Measurements from ENCODE around the gene ERVW-1. TPM values are rescaled to one million over a fixed set of nuclear protein-coding genes. Genes with fewer than 3 reads are reported as not detected.

Gene ERVW-1
- total RNA-seq, 4 donors from 2014 or later = not detected

DNA sequence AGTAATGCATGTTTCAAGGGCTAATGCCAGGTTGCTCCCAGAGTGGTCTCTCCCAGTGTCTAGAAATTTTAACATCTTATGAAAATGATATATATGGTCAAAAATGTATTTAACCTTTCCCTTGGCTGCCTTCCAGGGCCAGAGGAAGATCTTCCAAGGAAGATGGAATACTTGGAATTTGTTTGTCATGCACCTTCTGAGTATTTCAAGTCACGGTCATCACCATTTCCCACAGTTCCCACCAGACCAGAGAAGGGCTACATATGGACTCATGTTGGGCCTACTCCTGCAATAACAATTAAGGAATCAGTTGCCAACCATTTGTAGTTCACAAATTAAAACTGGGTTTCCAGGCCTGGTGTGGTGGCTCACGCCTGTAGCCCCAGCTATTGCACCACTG, 21.5 kb downstream of the ERVW-1 start:
- Histone ChIP-seq H3K4me1 (peaks cover 0 to 9% (median 0%) of the 10 kb centered on the region in 3 donors), H3K4me3 (no peak overlapping the region), H3K27me3 (no peaks in the 10 kb centered on the region), H3K36me3 (peaks cover 5 to 75% (median 24%) of the 10 kb centered on the region in 3 donors), H3K27ac (no peak overlapping the region), H3K9me3 (no peaks in the 10 kb centered on the region)
- 85 to 100% methylated on average over 2 of the region's 2 CpGs for WGBS, 2 donors
- TF ChIP-seq POLR2A (IDR thresholded peaks at IDR 0.05) = no peak
- TF ChIP-seq, protein P1, sequence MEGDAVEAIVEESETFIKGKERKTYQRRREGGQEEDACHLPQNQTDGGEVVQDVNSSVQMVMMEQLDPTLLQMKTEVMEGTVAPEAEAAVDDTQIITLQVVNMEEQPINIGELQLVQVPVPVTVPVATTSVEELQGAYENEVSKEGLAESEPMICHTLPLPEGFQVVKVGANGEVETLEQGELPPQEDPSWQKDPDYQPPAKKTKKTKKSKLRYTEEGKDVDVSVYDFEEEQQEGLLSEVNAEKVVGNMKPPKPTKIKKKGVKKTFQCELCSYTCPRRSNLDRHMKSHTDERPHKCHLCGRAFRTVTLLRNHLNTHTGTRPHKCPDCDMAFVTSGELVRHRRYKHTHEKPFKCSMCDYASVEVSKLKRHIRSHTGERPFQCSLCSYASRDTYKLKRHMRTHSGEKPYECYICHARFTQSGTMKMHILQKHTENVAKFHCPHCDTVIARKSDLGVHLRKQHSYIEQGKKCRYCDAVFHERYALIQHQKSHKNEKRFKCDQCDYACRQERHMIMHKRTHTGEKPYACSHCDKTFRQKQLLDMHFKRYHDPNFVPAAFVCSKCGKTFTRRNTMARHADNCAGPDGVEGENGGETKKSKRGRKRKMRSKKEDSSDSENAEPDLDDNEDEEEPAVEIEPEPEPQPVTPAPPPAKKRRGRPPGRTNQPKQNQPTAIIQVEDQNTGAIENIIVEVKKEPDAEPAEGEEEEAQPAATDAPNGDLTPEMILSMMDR (IDR thresholded peaks at IDR 0.05) = no peak
- no peak for DNase-seq
- intact Hi-C loops (cut with DNase I) = no loop called here

DNA sequence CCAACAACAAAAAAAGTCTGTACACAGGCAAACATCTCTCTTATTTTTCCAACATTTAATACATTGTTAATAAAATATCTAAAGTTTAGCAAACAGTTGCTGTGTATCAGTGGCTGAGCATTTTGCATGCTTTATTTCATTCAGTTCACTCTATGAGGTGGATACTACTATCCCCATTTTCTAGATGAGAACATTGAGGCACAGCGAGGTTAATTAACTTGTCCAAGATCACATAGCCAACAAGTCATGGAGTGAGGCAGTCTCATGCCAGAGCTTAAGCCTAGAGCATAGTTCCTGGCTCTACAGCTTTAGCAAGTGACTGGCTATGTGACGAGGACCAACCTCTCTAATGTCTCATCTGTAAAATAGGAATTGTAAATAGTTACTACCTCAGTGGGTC, 26.1 kb downstream of the ERVW-1 start:
- TF ChIP-seq POLR2A (IDR thresholded peaks at IDR 0.05) = no peak
- TF ChIP-seq, protein P1 (IDR thresholded peaks at IDR 0.05) = no peak
- no peaks in the 10 kb centered on the region for H3K9me3 ChIP-seq
- intact Hi-C loops (cut with DNase I) = no loop called here
- H3K27ac ChIP-seq = no peak overlapping the region
- no peaks in the 10 kb centered on the region for H3K27me3 ChIP-seq
- DNase-seq = no peak
- peaks cover 0 to 26% (median 0%) of the 10 kb centered on the region in 3 donors for H3K4me1 ChIP-seq
- 90 to 91% methylated on average over 2 of the region's 2 CpGs for WGBS, 2 donors
- H3K4me3 ChIP-seq = no peak overlapping the region
- peaks cover 5 to 68% (median 18%) of the 10 kb centered on the region in 3 donors for H3K36me3 ChIP-seq

DNA sequence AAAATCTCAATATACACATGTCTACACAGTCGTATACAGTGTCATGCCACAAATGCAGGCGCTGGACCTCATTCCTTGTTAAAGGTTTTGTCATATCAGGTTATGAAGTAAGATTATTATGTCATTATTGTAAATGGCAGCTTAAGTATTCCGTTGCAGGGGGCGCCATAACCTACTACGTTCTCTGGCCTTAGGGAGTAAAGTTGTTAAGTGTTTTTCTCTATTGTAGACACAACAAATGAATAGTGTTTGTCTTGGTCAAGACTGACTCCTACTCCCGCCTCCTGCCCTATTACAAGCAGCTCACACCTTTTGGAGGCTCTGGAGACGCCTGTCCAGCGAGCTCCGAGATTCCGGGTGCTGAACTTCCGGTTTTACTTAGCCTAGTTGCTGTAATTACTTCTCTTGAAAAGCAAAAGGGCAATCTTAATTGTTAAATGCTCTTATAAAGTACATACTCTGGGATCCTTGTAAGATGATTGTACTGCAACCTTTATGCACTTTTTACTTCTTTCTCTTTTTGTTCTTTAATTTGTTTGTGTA, 29.5 kb downstream of the ERVW-1 start:
- intact Hi-C loops (cut with DNase I) = no loop called here
- H3K27ac ChIP-seq = peak overlapping the region; percentile 95 to 97 (median 96)
- no peak for DNase-seq
- H3K36me3 ChIP-seq = peaks cover 0 to 34% (median 0%) of the 10 kb centered on the region in 3 donors
- 0 to 1% methylated on average over 11 of the region's 11 CpGs for WGBS, 2 donors
- H3K9me3 ChIP-seq = no peaks in the 10 kb centered on the region
- H3K4me3 ChIP-seq = peak overlapping the region; percentile 81 to 98 (median 94)
- H3K4me1 ChIP-seq = peaks cover 0 to 27% (median 0%) of the 10 kb centered on the region in 3 donors
- TF ChIP-seq, protein P1 (IDR thresholded peaks at IDR 0.05) = peak in 5 of 6 experiments; percentile 5 to 45 (median 20)
- TF ChIP-seq POLR2A (IDR thresholded peaks at IDR 0.05) = no peak
- H3K27me3 ChIP-seq = no peaks in the 10 kb centered on the region

DNA sequence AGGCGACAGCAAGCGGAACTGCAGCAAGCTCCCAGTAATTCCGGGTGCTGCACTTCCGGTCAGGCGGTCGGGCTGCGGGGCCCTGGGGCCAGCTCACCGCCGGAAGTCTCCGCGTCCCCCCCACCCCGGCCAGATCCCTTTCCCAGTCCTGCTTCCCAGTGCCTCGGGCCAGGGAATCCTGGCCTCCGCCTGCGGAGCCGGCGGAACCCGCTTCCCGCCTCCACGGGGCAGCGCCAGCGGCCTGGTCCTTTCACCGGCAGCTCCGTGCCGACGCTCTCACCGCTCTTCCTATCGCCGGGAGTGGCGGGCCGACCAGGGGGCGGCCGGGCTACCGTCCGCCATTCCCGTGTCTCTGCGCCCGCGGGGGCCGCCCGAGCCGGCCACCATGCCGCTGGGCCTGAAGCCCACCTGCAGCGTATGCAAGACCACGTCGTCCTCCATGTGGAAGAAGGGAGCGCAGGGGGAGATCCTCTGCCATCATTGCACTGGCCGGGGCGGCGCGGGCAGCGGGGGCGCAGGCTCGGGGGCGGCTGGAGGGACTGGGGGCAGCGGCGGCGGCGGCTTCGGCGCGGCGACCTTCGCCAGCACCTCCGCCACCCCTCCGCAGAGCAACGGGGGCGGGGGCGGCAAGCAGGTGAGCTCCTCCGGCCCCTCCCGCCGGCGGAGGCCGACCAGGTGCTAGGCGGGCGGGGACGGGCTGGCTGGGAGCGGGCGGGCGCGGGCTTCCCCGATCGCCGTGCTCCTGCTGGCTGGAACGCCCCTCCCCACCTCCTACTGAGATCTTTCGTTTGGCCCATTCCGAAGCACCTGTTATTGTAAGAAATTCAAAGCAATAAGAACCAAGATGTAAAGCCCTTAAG, 30.2 kb downstream of the ERVW-1 start, which contains the start of gene GATAD1:
Gene GATAD1 (plus strand): TSS at position 138 of the 860 bp plus-strand sequence. CDS start 248 bp downstream, at position 386.
- peaks cover 0 to 27% (median 0%) of the 10 kb centered on the region in 3 donors for H3K4me1 ChIP-seq
- 0 to 1% methylated on average over 3 to 12 of the region's 87 CpGs for WGBS, 2 donors
- H3K4me3 ChIP-seq = peak within 1 kb of the TSS; percentile 81 to 98 (median 94)
- TF ChIP-seq POLR2A (IDR thresholded peaks at IDR 0.05) = peak in 2 of 4 donors; percentile 59 to 65
- TF ChIP-seq, protein P1 (IDR thresholded peaks at IDR 0.05) = peak; percentile 82 to 97 (median 94)
- H3K36me3 ChIP-seq = peaks cover 0 to 27% (median 0%) of the 10 kb centered on the region in 3 donors
- intact Hi-C loops (cut with DNase I) = no loop called here
- H3K9me3 ChIP-seq = no peaks in the 10 kb centered on the region
- peak; percentile 29 for DNase-seq
- no peaks in the 10 kb centered on the region for H3K27me3 ChIP-seq
- H3K27ac ChIP-seq = peak within 1 kb of the TSS; percentile 95 to 97 (median 96)
